NCI-H2196 treated with DMSO at 0.1 percent for 48 hours (cell line): ENCODE measurements around the gene BLMH.
"Not testable (repeated sequence)": the region's sequence is repeated elsewhere in the genome, so short reads cannot be mapped to it uniquely, and the experiment has no call there.

Source experiments
- DNase-seq: peaks from one replicate; lab custom pipeline; 2025; ENCODE audit not compliant: unreplicated experiment; lab: John Stamatoyannopoulos, UW

Gene BLMH

DNA sequence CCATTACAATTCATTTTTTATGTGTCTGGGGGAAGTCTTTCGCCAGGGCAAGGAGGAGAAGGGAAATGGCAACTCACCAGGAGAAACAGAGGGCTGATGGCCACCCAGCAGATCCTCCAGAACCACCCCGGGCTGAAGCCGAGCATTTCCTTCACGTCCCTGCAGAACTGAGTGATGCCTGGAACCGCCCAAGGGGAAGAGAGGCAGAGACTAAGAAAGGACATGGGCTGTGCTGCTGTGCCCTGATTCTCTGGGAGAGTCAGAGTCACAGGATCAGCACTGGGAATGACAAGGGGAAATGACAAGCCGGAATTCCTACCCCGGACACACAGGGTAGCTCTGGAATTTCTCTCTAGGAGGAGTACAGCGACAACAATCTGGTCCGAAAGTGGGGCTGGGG, 84.1 kb downstream of the BLMH start:
- no peak for DNase-seq

GRCh38 chr17:30203471-30203981, 88.2 kb downstream of the BLMH start:
- no peak for DNase-seq

DNA sequence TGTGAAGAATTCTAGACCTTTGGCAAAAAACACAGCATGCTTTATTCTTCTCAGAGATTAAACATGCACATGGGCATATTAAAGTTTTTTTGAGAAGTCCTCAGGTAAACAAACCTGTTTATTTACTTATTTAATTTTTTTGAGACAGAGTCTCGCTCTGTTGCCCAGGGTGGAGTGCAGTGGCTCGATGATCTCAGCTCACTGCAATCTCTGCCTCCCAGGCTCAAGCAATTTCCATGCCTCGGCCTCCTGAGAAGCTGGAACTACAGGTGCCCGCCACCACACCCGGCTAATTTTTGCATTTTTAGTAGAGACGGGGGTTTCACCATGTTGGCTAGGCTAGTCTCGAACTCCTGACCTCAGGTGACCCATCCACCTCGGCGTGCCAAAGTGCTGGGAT, 91.1 kb downstream of the BLMH start:
- not testable (repeated sequence) for DNase-seq

DNA sequence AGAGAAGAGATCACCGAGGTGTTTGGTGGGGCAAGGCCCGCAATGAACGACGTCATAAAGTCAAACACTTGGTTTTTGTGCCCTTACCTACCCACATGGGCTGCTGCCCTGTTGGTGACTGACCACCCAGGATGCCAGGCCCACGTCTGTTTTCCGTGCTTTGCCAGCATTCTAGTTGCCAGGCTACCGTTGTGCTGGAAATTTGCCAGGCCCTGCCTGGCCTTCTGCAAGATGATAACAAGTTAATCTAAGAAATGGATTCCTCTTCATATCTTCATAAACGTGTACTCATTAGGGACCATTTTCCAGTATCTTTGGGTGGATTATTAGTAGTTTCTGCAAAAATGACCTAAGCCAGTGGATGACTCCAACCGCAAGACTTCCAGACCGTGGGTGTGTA, 91.6 kb downstream of the BLMH start:
- no peak for DNase-seq

DNA sequence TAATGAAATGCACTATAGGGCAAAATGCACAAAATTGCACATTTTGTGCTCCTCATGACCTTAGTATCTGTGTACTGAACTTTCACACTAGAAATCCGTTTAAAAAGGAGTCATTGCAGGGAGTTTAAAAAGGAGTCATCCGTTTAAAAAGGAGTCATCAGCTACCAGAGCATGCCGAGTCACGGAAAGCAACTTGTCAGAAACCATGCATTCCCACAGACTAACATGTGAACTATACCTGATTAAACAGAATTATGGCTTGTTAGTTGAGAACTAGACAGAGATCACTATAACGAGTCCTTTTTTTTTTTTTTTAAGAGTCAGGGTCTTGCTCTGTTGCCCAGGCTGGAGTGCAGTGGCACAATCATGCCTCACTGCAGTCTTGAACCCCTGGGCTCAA, 92.1 kb downstream of the BLMH start:
- DNase-seq: no peak
